ENCODE measurements around the gene TTLL11.
"Not testable (repeated sequence)": the region's sequence is repeated elsewhere in the genome, so short reads cannot be mapped to it uniquely, and the experiment has no call there.

Gene TTLL11

GRCh38 chr9:122076773-122077172, 16.3 kb downstream of the TTLL11 start:
- DNase-seq: no peak

- no peak for DNase-seq
Observed at GRCh38 chr9:122076117-122076516, 17.0 kb downstream of the TTLL11 start.

- no peak for DNase-seq
Observed at GRCh38 chr9:122075135-122076030, 17.7 kb downstream of the TTLL11 start.

GRCh38 chr9:122071715-122072114, 21.4 kb downstream of the TTLL11 start:
- DNase-seq: no peak

GRCh38 chr9:122070728-122071515, 22.2 kb downstream of the TTLL11 start:
- no peak for DNase-seq

- not testable (repeated sequence) for DNase-seq
Observed at GRCh38 chr9:122066680-122067079, 26.4 kb downstream of the TTLL11 start.

GRCh38 chr9:122065923-122066629, 27.0 kb downstream of the TTLL11 start:
- DNase-seq: no peak

GRCh38 chr9:122060481-122060880, 32.6 kb downstream of the TTLL11 start:
- DNase-seq: no peak

GRCh38 chr9:122059955-122060324, 33.2 kb downstream of the TTLL11 start:
- no peak for DNase-seq

- no peak for DNase-seq
Observed at GRCh38 chr9:122059214-122059954, 33.7 kb downstream of the TTLL11 start.

GRCh38 chr9:122058709-122059108, 34.4 kb downstream of the TTLL11 start:
- no peak for DNase-seq

GRCh38 chr9:122058051-122058450, 35.1 kb downstream of the TTLL11 start:
- no peak for DNase-seq

GRCh38 chr9:122057211-122057610, 35.9 kb downstream of the TTLL11 start:
- no peak for DNase-seq

GRCh38 chr9:122056484-122056883, 36.6 kb downstream of the TTLL11 start:
- DNase-seq: no peak

- no peak for DNase-seq
Observed at GRCh38 chr9:122055701-122056100, 37.4 kb downstream of the TTLL11 start.

GRCh38 chr9:122053567-122054350, 39.3 kb downstream of the TTLL11 start:
- no peak for DNase-seq

GRCh38 chr9:122053064-122053463, 40.0 kb downstream of the TTLL11 start:
- DNase-seq: no peak

GRCh38 chr9:122051351-122052321, 41.5 kb downstream of the TTLL11 start:
- no peak for DNase-seq

- DNase-seq: no peak
Observed at GRCh38 chr9:122050167-122050566, 42.9 kb downstream of the TTLL11 start.

GRCh38 chr9:122042056-122042455, 51.1 kb downstream of the TTLL11 start:
- no peak for DNase-seq

Data from KG1 (cell line).